Right lobe of liver (tissue), 6 donors: ENCODE results near the gene ZKSCAN3. TPM values are rescaled to one million over a fixed set of nuclear protein-coding genes. Genes with fewer than 3 reads are reported as not detected.
"Not testable (repeated sequence)": the region's sequence is repeated elsewhere in the genome, so short reads cannot be mapped to it uniquely, and the experiment has no call there.

ENCODE experiments used
- ATAC-seq, 4 donors: fragments of 200-7000 bp; cut with Tn5 transposase; one replicate each; pipeline ENCODE4 v1.9.1; 2020; ENCODE audit warnings: mild to moderate bottlenecking in 4 of 4, moderate library complexity in 4 of 4
- DNase-seq, 3 donors: peaks; one replicate each; pipeline ENCODE4 v3.0.0-alpha.2; 2020
- H3K27ac ChIP-seq, 3 donors: fragments of 200-600 bp; one replicate each; pipeline ENCODE4 v1.8.0; 2022
- H3K27me3 ChIP-seq, 2 donors: fragments of 200-600 bp; one replicate each; pipeline ENCODE4 v1.8.0; 2022
- H3K36me3 ChIP-seq, 4 donors: fragments of 200-600 bp; sonication (generic) in 1 of 4; one replicate each; pipeline versions ENCODE4 v1.5.1 to v1.8.0; 2017 to 2022; ENCODE audit warnings: control low read depth in 1 of 4
- H3K4me1 ChIP-seq, 4 donors: fragments of 200-600 bp; sonication (generic) in 1 of 4; one replicate each; pipeline versions ENCODE4 v1.5.1 to v1.8.0; 2017 to 2022; ENCODE audit warnings: control low read depth in 1 of 4
- H3K4me3 ChIP-seq, 3 donors: fragments of 200-600 bp; one replicate each; pipeline ENCODE4 v1.8.0; 2022
- H3K9me3 ChIP-seq, 4 donors: fragments of 200-600 bp; sonication (generic) in 1 of 4; one replicate each; pipeline versions ENCODE4 v1.5.1 to v1.8.0; 2017 to 2022; ENCODE audit warnings: control low read depth in 1 of 4
- POLR2A ChIP-seq: fragments of 450-650 bp; IDR thresholded peaks from one replicate; pipeline ENCODE4 v1.6.1; 2017; ENCODE audit warnings: antibody characterized with exemption, mild to moderate bottlenecking
- WGBS: methylation state at CpG from one replicate; pipeline ENCODE4 v1.1.6; 2018; ENCODE audit warnings: low coverage, low lambda C conversion rate; ENCODE audit not compliant: insufficient coverage; ENCODE audit errors: missing lambda C conversion rate; 5-methylcytosine and 5-hydroxymethylcytosine counted together
- intact Hi-C, 2 donors: fragments of 100-400 bp; cut with DNase I; formaldehyde crosslinking; loops; one replicate each; pipeline versions ENCODE4 v1.11.2 to v1.14.1; 2022
- total RNA-seq, 6 experiments: library from RNA; depleted of rRNA in 2 of 6; stranded (reverse); fragments of >200 nt in 2 of 6; fragmentation: NEBNext Ultra II Directional in 3 of 6; extraction: Animal tissue kit (Norgen Biotek cat#: 25700) in 3 of 6; gene quantifications; one replicate each; pipeline versions ENCODE4 v1.1.0 to v1.2.4, GENCODE V29; 2016 to 2023
- TF ChIP-seq, protein P1 (sequence below), 4 donors: fragments of 200-600 bp in 3 of 4; fragments of 450-650 bp in 1 of 4; IDR thresholded peaks; one replicate each; pipeline versions ENCODE4 v1.5.1 to v1.8.0; 2016 to 2022; ENCODE audit warnings: antibody characterized with exemption in 4 of 4, mild to moderate bottlenecking in 2 of 4
- donor health status: DM: no; HTN: yes; CAD: no.
- donor health status: DM: no; HTN: no; CAD: no.
- donor health status: DM: no; HTN: no; CAD: no.
- donor health status: DM: no; HTN: yes; CAD: no.
- donor health status: DM: no; HTN: yes; CAD: no.

The ZKSCAN3 gene
- total RNA-seq, 6 experiments from 2014 or later = 1.3 to 3.8 (median 2.5) TPM

DNA sequence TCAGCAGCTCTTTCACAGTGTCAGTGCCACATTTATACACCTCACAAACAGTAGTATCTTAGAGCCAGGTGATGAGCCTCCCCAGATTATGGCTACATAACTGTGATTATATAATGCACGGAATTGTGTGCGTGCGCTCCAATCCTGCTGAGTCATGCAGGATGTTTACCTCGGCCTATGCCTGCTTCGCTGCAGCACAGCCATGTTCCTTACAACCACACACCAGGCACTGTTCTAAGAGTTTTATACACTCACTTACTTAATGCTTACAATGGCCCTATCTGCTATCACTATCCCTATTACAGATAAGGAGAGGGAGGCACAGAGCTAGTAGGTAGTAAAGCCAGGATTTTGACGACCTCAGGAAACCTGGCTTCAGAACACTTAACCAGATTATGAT, 7.3 kb downstream of the ZKSCAN3 start:
- Histone ChIP-seq H3K4me3 (no peak overlapping the region), H3K9me3 (no peaks in the 10 kb centered on the region), H3K27me3 (no peaks in the 10 kb centered on the region), H3K4me1 (peaks cover 0 to 15% (median 0%) of the 10 kb centered on the region in 4 donors), H3K36me3 (peaks cover 0 to 9% (median 0%) of the 10 kb centered on the region in 4 donors), H3K27ac (no peak overlapping the region)
- 51% methylated on average over 2 of the region's 6 CpGs for WGBS
- DNase-seq = no peak
- intact Hi-C loops = loop anchor here in 1 of 2 donors (10.0 kb wide), 1 partner anchor 232 kb away; the partner anchor contains the start of gene ZSCAN16
- no peak for TF ChIP-seq POLR2A
- TF ChIP-seq, protein P1, sequence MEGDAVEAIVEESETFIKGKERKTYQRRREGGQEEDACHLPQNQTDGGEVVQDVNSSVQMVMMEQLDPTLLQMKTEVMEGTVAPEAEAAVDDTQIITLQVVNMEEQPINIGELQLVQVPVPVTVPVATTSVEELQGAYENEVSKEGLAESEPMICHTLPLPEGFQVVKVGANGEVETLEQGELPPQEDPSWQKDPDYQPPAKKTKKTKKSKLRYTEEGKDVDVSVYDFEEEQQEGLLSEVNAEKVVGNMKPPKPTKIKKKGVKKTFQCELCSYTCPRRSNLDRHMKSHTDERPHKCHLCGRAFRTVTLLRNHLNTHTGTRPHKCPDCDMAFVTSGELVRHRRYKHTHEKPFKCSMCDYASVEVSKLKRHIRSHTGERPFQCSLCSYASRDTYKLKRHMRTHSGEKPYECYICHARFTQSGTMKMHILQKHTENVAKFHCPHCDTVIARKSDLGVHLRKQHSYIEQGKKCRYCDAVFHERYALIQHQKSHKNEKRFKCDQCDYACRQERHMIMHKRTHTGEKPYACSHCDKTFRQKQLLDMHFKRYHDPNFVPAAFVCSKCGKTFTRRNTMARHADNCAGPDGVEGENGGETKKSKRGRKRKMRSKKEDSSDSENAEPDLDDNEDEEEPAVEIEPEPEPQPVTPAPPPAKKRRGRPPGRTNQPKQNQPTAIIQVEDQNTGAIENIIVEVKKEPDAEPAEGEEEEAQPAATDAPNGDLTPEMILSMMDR (IDR thresholded peaks at IDR 0.05) = no peak
- ATAC-seq = no peak

- intact Hi-C loops = loop anchor here in 1 of 2 donors (10.0 kb wide), 1 partner anchor 235 kb away; the partner anchor contains the start of gene ZSCAN16
- no CpG with 5 or more reads among the region's 16 CpGs for WGBS
- not testable (repeated sequence) for H3K4me3 ChIP-seq, DNase-seq, ATAC-seq, H3K27ac ChIP-seq, H3K9me3 ChIP-seq, H3K27me3 ChIP-seq
- H3K4me1 ChIP-seq = peaks cover 0 to 15% (median 0%) of the 10 kb centered on the region in 4 donors
- peaks cover 0 to 32% (median 0%) of the 10 kb centered on the region in 4 donors for H3K36me3 ChIP-seq
These were observed 9.8 kb downstream of the ZKSCAN3 start for GRCh38 chr6:28359562-28359961.

DNA sequence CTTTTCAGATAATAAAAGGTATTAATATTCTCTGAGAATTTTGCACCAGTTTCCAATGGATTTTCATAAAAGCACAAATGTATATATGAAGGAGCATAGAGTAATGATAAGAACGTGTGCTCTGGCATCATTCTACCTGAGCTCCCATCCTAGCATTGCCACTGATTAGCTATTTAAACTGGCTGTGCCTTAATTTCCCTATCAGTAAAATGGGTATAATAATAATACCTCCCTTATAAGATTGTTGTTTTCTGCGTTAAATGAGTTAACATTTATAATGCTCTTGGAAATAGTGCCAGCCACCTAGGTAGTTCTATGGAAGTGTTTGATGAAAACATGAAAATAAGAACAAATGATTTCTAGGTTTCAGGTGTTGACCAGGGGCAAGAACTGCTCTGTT, 11.2 kb downstream of the ZKSCAN3 start:
- no peak overlapping the region for H3K27ac ChIP-seq
- no peaks in the 10 kb centered on the region for H3K9me3 ChIP-seq
- H3K4me1 ChIP-seq = peaks cover 0 to 4% (median 0%) of the 10 kb centered on the region in 4 donors
- no peak overlapping the region for H3K4me3 ChIP-seq
- no peak for DNase-seq
- H3K27me3 ChIP-seq = no peaks in the 10 kb centered on the region
- H3K36me3 ChIP-seq = peaks cover 0 to 45% (median 1%) of the 10 kb centered on the region in 4 donors
- no peak for ATAC-seq
- WGBS = 100% methylated on average over 2 of the region's 2 CpGs
- no peak for TF ChIP-seq POLR2A
- TF ChIP-seq, protein P1 (IDR thresholded peaks at IDR 0.05) = no peak
- intact Hi-C loops = loop anchor here in 1 of 2 donors (10.0 kb wide), 1 partner anchor 226 kb away; no protein-coding TSS in a partner anchor

DNA sequence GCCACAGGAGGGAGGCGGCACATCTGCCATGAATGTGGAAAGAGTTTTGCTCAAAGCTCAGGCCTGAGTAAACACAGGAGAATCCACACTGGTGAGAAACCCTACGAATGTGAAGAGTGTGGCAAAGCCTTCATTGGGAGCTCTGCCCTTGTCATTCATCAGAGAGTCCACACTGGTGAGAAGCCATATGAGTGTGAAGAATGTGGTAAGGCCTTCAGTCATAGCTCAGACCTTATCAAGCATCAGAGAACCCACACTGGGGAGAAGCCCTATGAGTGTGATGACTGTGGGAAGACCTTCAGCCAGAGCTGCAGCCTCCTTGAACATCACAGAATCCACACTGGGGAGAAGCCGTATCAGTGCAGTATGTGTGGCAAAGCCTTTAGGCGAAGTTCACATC, 15.8 kb downstream of the ZKSCAN3 start:
- 91% methylated on average over 4 of the region's 4 CpGs for WGBS
- H3K4me3 ChIP-seq, H3K27me3 ChIP-seq, H3K27ac ChIP-seq, DNase-seq, ATAC-seq, H3K9me3 ChIP-seq, H3K4me1 ChIP-seq: not testable (repeated sequence)
- peaks cover 0 to 42% (median 3%) of the 10 kb centered on the region in 4 donors for H3K36me3 ChIP-seq
- intact Hi-C loops = loop anchor here in 1 of 2 donors (10.0 kb wide), 1 partner anchor 231 kb away; no protein-coding TSS in a partner anchor

GRCh38 chr6:28368522-28368921, 18.8 kb downstream of the ZKSCAN3 start:
- Histone ChIP-seq H3K27me3 (no peaks in the 10 kb centered on the region), H3K36me3 (peaks cover 0 to 25% (median 3%) of the 10 kb centered on the region in 4 donors), H3K27ac (no peak overlapping the region), H3K9me3 (no peaks in the 10 kb centered on the region), H3K4me1 (no peaks in the 10 kb centered on the region), H3K4me3 (no peak overlapping the region)
- TF ChIP-seq, protein P1 (IDR thresholded peaks at IDR 0.05) = no peak
- no peak for TF ChIP-seq POLR2A
- DNase-seq = no peak
- intact Hi-C loops = loop anchor here in 1 of 2 donors (10.0 kb wide), 1 partner anchor 234 kb away; no protein-coding TSS in a partner anchor
- WGBS = 76% methylated on average over 4 of the region's 4 CpGs
- ATAC-seq = peak in 1 of 4 donors; percentile 30
